NCI-H2196 treated with DMSO at 0.1 percent for 48 hours (cell line): ENCODE results near the gene FBXO10.
"Not testable (repeated sequence)": the region's sequence is repeated elsewhere in the genome, so short reads cannot be mapped to it uniquely, and the experiment has no call there.

Experiments
- DNase-seq: peaks from one replicate; lab custom pipeline; 2025; ENCODE audit not compliant: unreplicated experiment; lab: John Stamatoyannopoulos, UW

Gene FBXO10

DNA sequence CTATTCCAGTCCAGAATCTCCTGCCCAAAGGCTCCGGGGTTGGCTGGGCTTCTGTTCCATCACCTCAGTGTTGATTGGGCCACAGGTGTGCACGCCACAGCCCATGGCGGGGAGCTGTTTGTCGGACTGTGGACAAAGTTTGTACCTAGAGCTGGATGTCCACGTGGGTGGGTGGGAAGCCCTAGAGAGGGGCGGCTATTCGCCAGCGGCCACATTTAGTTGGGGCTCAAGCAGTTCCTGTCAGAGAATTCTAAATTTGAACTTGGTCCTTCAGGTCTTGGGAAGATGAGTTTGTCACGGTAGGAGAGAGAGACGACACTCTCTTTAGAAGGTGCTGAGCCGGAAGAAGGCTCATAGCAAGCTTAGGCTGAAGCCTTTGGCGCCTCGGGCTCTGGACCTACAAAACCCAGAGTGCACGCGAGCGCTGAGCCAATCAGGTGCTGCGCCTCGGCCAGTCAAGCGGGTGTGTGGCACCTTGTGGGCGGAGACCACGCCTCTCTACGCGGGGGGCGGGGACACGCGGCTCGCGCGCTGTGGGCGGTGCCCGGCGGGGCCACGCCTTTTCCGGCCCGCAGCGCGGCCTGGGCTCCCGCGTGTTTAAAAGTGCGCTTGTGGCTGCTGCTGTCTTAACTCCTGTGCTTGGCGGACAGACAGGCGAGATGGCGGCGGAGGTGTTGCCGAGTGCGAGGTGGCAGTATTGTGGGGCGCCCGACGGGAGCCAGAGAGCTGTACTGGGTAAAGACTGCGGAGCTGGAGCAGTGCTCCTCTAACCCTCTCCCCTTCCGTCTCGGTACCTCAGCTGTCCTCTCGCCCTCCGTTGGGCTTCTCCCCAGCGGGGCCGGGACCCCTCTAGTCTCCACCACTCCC is 90.6 kb downstream of the FBXO10 start, which contains the start of gene POLR1E:
TSS of gene POLR1E (plus strand) at position 560 of the 867 bp plus-strand sequence. CDS start at position 660, 100 bp downstream.
- DNase-seq = peak; percentile 86

DNA sequence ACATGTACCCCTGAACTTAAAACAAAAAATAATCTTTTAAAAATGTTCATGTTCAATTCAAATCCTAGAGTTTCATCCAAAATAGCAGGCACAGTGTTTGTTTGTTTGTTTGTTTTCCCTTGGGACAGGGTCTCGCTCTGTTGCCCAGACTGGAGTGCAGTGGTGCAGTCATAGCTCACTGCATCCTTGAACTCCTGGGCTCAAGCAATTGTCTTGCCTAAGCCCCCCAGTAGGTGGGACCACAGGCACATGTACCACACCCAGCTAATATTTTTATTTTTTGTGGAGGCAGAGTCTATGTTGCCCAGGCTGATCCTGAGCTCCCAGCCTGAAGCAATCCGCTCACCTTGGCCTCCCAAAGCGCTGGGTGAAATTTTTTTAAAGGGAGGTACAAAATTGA is 95.4 kb downstream of the FBXO10 start:
- no peak for DNase-seq

DNA sequence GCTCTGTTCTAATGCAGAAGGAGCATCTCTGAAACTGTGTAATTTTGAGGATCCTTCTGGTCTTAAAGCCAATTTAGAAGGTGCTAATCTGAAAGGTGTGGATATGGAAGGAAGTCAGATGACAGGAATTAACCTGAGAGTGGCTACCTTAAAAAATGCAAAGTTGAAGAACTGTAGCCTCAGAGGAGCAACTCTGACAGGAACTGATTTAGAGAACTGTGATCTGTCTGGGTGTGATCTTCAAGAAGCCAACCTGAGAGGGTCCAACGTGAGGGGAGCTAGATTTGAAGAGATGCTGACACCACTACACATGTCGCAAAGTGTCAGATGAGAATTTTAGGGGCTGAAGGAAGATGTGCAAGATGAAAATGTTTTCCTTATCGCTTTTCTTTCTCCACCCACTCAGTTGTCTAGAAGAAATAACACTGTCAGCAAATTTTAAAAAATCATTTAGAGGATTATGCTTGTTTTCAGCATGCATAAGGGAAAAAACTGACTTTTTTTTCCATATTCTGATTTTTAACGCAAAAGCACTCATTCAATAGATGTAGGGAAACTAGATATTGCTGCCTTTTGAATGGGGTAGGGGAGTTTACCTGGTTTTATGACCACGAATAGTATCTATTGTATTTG is 98.1 kb downstream of the FBXO10 start:
- not testable (repeated sequence) for DNase-seq

DNA sequence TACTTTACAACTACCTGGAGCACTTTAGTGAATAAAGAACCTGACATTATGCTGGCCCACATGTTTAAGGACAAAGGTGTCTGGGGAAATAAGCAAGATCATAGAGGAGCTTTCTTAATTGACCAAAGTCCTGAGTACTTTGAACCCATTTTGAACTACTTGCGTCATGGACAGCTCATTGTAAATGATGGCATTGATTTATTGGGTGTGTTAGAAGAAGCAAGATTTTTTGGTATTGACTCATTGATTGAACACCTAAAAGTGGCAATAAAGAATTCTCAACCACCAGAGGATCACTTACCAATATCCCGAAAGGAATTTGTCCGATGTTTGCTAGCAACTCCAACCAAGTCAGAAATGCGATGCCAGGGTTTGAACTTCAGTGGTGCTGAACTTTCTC is 98.7 kb downstream of the FBXO10 start:
- DNase-seq = not testable (repeated sequence)

DNA sequence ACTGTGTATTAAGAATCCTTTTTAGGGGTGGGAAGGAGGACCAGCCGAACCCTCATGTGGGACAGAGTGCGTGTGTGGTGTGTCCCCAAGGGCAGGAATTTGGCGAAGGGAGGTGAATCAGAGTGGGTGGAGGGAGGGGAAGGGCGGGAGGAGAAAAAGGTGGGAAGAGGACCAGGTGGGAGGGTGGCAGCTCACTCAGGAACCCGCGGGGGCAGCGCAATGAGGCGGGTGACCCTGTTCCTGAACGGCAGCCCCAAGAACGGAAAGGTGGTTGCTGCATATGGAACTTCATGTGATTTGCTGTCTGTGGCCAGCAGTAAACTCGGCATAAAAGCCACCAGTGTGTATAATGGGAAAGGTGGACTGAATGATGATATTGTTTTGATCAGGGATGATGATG is 99.2 kb downstream of the FBXO10 start:
- no peak for DNase-seq

DNA sequence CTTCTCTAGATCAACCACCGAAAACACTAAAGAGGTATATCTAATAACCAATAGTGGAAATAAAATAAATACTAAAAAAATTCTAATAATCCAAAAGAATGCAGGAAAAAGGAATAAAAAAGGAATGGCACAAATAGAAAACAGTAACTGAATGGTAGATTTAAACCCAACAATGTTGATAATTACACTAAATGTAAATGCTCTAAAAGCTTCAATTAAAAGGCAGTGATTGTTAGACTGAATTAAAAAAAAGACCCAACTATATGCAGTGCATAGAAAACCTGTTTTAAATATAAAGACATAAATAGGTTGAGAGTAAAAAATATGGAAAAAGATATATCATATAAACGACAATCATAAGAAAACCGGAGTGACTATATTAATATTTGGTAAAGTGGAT is 101.7 kb downstream of the FBXO10 start:
- no peak for DNase-seq

DNA sequence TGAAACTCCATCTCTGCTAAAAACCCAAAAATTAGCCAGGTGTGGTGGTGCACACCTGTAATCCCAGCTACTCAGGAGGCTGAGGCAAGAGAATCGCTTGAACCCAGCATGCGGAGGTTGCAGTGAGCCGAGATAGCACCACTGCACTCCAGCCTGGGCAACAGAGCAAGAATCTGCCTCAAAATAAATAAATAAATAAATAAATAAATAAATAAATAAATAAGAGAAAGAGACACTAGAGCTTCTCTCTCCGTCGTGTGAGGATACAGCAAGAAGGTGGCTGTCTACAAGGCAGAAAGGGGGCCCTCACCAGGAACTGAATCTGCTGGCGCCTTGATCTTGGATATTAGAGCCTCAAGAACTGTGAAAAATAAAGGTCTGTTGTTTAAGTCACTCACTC is 102.2 kb downstream of the FBXO10 start:
- DNase-seq = not testable (repeated sequence)

DNA sequence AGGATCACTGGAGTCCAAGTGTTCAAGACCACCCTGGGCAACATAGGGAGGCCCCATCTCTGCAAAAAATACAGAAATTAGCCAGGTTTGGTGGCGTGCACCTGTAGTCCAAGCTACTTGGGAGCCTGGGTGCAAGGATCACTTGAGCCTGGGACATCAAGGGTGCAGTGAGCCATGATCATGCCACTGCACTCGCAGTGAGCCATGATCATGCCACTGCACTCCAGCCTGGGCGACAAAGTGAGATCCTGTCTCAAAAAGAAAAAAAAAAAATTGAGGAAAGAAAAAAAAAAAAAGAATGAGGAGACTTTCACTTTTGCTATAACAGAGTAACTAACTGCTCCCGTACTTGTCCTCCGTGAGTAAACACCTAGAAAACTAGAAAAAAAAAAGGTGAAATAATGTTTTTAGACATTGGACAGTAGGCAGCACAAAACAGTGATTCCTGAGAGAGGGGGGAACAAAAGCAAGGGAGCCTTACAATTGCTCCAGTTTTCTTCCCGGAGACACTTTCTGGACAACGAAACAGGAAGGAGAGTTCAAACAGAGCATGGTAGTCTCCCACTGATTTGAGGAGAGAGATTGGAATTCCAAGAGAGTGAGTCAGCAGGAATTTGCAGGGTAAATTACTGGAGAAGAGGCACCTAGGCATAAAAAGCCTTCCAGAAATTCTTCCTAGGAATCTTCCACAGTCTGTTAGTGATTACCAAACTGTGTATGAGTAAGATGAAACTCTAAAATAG is 104.1 kb downstream of the FBXO10 start:
- no peak for DNase-seq

DNA sequence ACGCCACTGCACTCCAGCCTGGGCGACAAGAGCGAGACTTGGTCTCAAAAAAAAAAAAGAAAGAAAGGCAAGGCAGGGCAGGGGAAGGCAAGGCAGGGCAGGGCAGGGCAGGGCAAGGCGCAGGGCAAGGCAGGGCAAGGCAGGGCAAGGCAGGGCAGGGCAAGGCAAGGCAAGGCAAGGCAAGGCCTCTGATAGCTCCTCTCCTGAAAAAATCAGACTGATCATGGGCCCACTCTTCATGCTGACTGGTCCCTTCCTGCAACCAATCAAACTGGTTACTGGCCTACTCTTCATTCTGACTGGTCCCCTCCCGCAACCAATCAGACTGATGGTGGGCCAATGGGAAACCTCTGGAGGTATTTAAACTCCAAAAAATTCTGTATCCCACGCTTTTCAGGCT is 107.6 kb downstream of the FBXO10 start:
- DNase-seq = no peak

DNA sequence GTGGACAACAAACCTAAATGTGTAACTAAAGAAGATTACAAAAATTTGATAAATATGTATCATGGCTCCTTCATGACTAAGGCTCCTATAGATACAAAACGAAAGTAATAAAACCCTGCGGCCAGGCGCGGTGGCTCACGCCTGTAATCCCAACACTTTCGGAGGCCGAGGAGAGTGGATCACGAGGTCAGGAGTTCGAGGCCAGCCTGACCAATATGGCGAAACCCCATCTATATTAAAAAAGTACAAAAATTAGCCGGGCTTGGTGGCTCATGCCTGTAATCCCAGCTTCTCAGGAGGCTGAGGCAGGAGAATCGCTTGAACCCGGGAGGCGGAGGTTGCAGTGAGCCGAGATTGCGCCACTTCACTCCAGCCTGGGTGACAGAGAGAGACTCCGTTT is 108.7 kb downstream of the FBXO10 start:
- DNase-seq = not testable (repeated sequence)

DNA sequence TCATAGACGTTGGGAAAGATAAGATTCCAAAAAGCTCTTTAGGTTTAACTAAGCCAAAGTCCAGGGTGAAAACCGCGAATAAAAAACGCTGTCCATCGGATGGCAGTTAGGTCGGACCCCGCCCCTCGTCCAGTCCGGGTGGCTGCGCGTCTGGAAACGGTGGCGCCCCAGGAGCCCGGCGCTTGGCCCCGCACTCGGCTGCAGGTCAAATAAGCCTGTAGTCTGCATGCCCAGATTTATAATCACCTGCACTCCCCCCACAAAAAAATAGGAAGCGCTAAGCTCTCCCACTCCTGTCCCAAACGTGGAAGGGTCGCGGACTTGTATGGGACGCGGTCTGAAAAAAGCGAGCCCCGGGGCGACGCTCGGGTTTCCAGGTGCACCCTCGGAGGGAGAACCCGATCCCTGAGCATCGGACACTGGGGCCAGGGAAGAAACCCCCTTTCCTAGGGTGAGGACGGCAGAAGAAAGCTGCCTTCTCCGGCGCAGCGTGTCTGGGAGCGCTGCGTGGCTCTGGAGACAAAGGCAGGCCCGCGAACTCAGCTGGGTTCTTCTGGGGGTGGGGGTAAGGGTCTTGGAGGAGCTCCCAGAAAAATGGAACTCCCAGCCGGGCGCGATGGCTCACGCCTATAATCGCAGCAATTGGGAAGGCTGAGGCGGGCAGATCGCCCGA is 110.0 kb downstream of the FBXO10 start:
- peak; percentile 69 for DNase-seq

DNA sequence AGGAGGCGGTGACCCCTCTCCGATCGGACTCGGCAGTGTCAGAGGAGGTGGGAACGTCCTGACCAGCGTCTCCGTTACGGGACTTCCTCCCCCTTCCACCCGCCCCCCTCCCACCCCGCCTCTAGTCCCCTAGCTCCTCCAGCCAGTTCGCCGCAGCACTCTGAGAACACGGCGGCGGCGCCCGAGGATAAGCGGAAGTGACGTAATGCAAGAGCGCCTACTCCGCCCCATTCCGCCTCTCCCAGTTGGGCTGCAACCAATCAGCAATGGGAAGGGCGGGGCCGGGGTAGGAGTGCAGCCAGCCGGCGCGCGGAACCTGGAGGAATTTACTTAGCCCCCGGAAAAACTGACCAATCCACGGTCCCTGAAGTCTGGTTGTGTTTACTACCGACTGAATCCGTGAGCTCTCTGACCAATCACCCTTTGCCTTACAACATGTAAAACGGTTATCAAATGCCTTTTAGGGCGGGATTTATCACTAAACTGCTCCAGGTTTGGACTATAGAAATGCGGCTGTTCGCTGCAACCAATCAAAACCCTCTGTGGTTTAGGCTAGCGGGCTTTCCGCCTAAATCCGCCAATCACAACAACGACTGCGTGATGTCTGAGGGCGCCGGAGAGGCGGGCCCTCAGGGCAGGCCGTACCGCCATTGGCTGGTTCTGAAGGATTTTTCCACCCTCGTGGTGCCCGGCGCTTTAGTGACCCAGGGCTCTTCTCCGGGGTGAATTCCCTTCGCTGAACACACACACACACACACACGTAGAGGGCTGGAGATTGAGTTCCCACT is 110.7 kb downstream of the FBXO10 start, which contains the start of gene ZBTB5:
TSS of gene ZBTB5 (minus strand) at position 202 of the 788 bp plus-strand sequence. CDS start 22,899 bp downstream, outside the sequence.
- peak; percentile 100 for DNase-seq

DNA sequence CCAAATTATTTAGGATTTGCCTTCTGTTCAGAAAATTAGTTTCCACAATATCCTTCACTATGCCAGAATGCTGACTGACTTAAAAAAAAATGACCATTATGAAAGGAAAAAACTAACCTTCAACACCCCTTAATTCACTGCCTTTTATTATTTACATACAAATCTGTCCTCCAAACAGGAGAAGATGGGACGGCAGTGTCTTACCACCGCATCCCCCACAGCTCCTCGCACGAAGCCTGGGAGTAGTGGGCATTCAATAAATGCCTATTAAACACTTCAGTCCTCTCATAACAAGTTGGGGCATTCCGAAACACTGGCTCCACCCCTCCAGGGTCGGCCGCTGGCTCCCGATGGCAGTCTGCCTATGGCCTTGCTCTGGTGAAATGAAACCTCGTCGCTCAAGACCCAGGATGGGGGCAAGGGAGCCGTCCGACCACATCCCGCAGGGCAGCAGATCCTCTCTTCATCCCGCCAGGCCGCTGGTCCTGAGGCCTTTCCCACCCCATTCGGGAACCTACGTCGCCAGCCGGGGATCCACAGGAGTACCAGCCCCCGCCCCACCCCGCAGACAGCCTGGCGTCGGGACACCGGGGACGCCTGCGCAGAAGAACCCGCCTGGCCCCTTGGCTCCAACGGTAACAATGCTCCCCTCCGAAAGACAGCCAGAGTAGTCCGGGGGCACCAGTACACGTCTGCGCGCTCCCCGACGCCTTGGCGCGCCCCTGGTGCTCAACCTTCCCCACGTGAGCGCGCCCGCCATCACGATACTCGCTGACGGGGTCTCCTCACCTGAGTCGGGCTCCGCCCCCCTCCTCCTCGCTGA is 111.5 kb downstream of the FBXO10 start:
- peak; percentile 90 for DNase-seq

DNA sequence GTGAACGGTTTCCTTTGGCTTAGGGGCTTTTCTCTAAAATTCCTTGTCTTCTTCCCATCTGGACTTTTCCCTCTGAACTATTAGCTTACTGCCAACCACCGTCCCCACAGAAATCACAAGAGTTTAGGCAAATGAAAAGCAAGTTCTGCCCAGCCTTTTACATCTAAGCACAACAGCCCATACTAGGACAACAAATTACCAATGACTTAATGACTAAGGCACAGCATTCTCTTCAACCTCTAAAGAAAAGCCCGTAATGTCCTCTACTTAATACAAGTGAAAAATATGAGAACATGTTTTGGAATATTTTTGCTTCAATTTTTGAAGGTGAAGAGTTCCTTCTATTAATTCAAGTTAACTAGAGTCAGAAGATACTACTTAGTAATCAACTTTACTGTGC is 112.2 kb downstream of the FBXO10 start:
- DNase-seq = no peak
